GM18499 (cell line): ENCODE results near the gene JPH4.

Experiments used
- ATAC-seq: cut with Tn5 transposase; IDR thresholded peaks from one replicate; pipeline ENCODE4 v1.9.1; 2021; ENCODE audit warnings: moderate number of reproducible peaks; ENCODE audit not compliant: insufficient read depth, unreplicated experiment

JPH4 gene

DNA sequence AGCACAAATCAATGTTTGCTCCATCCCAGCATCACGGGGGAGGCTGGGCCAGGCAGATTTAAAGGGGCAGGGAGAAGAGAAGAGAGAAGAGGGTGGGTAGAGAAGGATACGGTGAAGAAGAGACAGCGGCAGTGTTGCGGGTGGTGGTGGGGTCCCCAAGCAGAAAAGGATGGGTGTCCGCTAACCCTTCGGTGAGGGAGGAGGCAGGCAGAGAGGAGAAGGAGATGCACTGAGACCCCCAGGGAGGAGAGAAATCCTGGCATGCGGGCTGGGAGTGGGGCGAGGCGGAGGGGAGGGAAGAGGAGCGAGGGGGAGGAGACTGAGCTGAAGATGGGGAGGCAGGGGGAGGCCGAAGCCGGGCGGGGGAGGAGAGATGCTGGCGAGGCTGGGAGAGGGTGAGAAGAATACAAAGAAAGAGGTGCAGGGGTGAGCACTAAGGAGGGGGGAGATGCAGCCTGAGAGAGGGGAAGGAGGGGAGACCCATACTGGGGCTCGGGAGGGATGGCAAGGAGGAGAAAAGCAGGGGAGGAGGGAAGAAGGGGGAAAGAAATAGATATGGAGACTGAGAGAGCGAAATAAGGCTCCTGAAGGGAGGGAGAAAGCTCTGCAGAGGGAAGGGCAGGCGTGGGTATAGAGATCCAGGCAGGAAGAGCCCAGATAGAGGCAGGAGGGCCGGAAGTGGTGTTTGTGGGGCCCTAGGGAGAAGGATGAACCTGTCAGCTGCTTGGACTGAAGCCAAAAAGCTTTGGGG is at the start of gene JPH4:
Gene JPH4, minus strand, starts transcription at position 231 of the 751 bp plus-strand sequence. CDS start 1,337 bp downstream, outside the sequence.
- no peak for ATAC-seq

DNA sequence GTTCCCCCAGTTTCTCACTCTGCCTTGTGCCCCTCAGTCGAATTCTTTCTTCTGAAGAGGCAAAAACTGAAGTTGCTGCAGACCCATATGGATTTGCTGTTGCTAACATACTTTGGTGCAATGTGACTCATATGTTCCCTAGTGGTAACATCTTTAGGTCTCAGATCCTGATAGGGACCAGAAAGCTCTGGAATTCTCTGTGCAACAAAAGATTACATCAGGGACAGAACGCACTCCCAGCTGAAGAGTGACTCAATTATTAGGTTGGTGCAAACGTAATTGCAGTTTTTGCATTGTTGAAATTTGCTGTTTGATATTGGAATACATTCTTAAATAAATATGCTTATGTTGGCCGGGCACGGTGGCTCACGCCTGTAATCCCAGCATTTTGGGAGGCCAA is 49.4 kb upstream of the JPH4 start:
- ATAC-seq, result no peak

DNA sequence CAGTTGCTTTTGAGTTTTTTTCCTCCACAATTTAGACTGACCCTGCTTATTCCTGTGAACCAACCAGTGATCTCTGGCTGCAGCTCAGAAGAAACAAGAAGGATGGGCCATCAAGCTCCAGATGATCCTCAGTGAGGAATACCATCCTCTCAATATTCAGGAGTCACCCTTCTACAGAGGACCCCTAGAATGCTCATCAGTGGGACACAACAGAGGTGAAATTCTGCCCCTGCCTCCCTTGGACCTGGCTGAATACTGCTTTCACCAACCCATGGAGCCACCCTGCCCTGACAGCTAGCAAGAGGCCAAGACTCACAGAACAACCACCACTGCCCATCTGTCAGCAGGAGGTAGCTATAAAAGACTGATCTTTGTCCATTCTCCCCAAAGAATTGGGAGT is 48.4 kb upstream of the JPH4 start:
- no peak for ATAC-seq

DNA sequence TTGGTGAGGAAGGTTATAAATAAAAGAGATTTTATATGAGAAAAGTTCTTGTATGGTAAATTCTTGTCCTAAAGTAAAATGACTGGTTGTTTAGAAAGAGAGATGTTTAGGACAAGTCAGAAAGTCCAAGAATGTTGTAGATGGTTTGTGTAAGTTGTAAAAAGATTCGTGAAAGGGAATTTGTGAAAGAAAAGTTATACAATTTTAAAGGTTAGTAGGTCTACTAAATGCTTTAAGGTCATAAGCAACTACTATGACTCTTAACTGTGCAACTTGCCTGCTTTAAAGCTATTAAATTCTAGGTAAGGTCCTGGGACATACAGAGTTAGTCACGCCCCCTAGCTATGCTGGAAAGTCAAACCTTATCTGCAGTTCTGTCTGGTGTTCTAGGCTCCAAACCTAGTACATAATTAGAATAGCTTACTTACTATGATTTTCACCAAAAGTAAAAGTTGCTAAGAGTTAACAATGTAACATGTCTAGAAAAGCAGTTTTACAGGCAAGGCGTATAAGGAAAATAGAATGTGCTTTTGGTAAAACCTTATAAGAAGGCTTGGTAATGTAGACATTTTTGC is 46.3 kb upstream of the JPH4 start:
- ATAC-seq, result no peak

DNA sequence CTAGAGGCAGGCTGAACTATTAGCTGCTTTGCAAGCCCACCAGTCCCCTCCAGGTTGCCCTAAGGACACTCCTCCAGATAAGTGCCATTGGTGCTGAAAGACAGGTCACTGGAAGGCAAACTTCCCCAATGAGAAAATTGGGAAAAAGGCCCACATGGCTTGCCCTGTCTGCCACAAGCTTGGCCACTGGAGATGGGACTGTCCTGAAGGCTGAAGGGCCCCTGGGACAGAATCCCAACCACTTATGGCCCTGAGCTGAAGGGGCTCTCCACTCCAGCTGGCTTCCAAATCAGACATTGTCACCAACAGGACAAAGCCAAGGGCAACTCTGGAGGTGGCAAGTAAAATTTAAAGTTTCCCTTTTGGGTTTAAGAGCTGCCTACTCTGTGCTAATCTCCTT is 45.4 kb upstream of the JPH4 start:
- no peak for ATAC-seq

DNA sequence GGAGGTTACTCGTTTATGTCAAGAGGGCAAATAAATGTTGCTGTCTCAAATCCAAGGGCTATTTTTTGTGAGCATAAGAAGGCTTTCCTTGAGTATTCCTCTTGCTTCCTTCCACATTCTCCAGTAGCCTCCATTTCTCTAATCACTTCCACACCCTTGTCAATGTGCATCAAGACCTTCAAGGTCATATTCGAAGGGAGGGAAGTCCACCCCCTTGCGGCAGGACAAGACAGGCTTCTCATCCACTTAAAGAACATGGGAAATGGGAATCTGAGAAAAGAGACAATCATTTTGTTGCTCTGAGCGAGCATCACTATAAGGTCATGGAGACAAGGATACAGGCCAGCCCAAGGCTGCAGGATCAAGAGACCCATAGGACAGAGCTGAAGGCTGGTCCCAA is 44.4 kb upstream of the JPH4 start:
- ATAC-seq, result no peak

DNA sequence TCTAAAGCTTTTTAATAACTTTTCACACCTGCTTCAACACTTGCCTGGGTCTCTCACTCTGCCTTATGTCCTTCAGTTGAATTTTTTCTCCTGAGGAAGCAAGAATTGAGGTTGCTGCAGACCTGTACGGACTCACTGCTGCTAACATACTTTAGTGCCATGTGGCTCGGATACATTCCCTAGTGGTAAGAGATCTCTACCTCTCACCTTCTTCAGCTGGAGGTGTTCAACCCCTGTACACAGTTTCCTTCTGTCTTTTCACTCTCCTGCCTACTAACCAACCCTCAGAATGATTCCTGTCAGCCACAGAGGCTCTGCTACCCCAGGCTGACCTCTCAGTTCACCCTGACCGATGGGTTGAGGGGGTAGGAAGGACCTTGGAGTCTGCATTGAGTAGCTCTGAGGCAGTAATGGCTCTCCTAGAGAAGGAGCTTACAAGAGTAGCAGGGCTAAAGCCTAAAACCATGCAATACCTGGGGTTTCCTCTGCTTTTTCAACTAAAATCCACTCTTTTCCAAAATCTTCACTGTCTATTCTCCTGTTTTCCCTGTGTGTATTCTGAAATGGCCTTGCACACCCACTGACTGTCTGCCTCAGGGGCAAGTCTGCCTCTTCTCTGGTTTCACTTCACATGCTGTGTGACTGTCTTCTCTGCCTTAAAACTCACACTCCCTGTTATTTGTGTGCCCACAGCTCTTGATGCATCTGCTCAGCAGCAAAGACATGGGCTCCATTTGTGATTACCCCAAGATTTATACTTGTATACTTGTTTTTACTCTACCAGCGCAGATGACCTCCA is 43.5 kb upstream of the JPH4 start:
- no peak for ATAC-seq

DNA sequence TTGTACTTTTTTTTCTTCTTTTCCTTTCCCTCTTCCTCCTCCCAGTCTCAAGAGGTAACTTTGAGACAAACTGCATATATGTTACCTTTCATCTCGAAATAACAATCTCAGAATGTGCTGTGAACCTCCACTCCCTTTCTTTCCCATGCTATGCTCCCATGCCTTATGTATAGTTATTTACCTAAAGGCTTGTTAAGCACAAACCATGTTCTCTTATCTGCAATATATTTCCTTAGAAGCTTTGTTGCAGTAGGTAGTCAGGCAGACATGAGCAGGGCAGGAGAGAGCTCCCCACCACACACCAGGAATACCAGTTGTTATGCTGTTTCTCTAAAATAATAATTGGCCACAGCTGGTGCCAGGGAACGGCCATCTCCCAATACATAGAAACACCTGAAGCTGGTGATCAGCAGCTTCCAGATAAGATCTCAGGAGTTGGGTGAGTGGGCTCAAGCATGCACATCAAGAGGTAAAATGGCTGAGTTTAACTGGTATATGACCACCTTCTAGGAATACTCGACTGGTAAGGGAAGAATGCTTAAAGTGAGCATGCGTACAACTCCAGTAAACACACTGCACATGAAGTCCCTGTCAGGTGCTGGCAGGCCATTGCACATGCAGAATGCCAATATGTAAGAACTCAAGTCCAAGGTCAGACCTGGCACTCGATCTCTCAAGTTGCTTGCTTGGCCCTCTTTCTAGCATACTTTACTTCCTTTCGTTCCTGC is 42.8 kb upstream of the JPH4 start:
- ATAC-seq, result no peak

DNA sequence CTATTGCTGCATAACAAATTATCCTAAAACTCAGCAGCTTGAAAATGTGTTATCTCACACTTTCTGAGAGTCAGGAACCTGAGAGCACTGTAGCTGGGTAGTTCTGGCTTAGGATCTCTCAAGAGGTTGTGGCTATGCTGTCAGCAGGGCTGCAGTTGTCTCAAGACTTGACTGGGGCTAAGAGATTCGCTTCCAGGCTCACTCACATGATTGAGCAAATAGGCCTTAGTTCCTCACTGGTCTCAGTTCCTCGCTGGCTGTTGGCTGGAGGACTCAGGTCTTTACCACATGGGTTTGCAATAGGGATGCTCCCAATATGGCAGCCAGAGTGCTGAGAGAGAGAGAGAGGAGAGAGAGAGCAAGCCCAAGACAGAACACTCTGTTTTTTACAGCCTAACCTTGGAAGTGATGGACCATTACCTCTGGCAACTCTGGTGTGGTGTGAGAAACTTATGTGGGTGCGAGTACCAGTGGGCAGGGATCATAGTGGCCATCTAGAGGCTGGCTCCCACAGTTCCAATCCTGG is 41.6 kb upstream of the JPH4 start:
- no peak for ATAC-seq

DNA sequence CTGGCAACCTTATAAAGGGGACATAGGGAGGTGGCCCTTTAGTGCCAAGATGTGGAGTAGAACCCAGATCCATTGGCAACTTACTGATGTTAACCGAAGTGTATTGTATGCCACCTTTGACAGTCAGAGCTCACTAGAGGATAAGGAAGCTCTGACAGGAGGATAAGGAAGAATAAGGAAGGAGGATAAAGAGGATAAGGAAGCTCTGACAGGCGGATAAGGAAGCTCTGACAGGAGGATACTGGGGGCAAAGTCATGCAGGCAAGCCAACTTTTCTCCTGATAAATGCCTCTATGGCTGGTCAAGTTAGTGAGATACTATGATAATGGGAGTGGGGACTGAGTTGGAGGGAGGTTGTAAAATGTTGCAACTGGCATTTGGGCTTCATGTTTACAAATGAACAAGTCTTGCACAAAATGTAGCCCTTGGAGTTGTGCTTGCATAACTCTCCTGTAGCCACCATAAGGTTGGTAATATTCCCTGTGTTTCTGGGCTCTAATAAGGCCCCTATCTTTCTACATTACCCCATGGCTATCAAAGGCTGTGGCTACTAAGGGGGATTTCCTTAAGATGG is 39.9 kb upstream of the JPH4 start:
- no peak for ATAC-seq

DNA sequence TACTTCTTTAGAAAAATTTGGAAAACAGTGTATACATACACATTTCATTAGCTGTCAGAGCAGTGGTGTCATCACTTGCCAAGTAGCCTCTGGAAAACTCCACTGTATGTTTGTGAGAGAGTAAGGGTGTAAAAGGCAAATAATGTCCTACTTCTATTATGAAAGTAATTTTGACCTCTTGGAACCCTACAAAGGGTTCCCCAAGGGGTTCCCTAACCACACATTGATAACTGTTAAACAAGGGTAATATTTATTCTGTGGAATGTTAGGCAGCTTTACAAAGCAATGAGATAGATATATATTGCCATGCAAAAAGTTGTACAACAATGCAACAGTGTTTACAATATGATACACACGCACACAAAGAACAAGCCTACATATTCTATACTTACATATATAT is 38.9 kb upstream of the JPH4 start:
- no peak for ATAC-seq

DNA sequence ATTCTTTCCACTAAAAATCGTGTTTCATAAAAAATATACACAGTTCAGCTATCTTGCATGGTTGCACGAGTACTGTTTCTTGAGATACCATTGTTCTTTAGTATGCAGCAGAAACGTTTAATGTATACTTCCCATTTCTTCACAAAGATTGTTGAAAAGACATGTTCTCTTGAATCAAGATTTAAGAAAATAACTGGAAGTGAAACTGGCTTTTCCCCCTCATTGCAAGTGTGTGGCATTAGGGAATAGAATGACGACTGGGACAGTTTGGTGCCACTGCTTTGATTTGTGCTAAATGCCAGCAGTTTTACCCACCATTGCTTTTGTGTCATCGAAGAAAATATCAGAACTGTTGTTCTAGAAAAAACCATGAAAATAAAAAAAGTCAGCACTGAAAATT is 37.3 kb upstream of the JPH4 start:
- ATAC-seq, result no peak

DNA sequence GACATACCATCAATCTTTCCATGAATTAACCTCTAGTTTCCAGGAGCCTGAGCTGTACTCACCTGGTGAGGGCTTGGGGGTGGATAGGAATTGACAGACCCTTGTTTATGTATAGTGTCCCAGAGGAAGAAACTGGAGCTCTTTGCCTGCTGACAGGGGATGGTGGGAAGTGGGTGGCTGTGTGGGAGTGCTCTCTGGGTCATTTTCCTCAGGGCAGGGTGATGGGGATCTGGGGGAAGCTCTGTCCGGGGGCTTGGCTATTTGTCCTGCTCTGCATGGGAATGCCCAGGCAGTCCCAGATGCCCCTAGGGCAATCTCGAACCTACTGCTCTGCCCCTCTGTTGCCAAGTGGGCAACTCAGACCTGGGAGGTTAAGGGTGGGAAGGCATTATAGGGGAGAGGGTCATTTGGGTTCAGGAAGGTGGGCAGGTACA is 35.8 kb upstream of the JPH4 start:
- no peak for ATAC-seq

DNA sequence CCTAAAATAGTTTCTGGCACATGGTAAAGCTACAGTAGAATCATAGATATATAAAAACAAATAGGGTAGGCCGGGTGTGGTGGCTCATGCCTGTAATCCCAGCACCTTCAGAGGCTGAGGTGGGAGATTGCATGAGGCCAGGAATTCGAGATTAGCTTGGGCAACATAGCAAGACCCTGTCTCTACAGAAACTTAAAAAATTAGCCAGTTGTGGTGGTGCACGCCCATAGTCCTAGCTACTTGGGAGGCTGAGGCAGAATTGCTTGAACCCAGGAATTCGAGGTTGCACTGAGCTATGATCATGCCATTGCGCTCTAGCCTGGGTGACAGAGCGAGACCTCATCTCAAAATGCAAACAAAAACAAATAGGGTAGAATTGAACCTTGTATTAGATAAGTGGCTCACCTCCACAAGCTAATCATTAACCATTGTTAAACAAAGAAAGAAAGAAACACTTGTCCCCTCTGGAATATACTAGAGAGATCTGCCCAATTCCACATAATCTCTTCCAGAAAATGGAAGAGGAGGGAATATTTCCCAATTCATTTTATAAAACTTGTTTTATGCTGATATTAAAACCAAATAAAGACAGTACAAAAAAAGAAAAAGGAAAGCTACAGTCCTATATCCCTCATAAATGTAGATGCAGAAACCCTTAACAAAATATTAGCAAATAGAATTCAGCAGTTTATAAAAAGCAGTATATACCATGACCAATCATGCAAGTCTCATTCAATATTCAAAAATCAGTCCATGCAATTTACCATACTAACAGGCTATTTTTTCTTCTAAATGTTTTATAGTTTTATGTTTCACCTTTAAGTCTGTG is 34.9 kb upstream of the JPH4 start:
- no peak for ATAC-seq

DNA sequence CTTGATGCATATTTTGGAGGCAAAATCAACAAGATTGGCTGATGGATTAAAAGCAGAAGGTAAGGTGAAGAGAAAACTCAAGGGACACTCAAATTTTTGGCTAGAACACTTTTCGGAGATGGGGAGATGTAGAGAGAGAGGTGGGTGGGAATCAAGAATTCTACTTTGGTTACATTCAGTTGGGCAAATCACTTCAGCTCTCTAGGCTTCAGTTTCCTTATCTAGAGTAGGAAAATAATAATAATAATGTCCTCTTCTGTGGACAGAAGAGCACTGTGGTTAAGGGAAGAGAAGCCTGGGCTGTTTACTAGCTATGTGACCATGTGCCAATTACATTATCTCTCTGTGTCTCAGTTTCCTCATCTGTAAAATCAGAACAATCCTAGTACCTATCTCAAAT is 34.2 kb upstream of the JPH4 start:
- ATAC-seq, result no peak

DNA sequence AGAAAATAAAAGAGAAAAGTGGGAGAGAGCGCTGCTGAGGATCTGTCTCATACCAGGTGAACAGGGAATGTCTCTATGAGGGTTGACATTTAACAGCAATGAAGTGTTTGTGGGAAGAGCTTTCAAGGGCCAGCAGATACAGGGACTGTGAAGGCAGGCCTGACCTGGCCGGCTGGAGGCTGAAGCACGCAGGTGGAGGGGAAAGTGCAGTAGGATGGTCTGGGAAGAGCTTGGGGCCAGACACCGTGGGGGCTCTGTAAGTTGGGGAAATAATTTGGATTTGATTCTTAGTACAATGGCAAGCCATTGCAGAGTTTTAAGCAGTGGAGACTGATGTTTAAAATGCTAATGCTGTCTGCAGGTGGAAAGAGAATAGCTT is 33.8 kb upstream of the JPH4 start:
- no peak for ATAC-seq

DNA sequence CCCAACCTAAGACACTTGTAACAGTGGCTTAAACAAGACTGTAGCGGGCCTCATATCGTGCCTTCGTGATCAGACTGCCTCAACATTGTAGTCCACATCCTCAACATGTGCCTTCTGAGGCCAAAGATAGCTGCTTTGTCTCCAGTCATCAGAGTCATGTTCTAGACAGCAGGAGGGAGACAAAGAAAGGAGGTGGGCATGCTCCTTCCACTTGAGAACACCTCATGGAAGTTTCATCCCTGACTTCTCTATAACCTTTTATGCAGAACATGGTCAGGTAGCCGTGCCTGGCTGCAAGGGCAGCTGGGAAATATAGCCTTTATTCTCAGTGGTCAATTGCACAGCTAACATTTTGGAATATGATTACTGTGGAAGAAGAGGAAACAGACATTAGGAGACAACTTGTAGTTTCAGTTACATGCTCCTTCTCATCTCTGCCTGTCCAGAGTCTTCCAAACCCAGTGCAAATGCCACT is 32.3 kb upstream of the JPH4 start:
- no peak for ATAC-seq

DNA sequence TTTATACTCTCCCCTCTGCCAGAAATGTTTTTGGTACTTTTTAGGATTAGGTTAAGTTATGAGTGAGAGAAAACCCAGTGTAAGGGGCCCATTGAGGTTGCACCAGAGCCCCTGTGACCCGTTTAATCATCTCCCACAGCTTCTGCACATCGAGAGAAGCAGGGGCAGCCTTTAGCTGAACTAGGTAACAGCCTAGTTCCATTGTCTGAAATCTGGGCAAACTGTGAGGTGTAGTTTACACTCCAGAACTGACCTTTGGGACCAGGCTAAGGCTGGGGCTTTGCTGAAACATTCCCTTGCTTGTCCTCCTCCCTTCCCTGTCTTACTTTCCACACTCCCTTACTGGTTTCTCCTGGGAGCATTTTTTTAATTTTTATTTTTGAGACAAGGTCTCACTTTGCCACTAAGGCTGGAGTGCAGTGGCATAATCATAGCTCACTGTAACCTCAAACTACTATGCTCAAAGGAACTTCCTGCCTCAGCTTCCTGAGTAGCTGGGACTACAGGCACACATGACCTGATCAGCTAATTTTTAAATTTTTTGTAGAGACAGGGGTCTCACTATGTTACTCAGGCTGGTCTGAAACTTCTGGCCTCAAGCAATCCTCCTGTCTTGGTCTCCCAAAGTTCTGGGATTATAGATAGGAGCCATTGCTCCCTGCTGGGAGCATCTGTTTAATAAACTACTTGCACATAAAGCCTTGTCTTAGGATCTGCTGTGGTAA is 31.7 kb upstream of the JPH4 start:
- ATAC-seq, result no peak
